K562 (cell line): ENCODE results near the gene CEP350. TPM values are rescaled to one million over a fixed set of nuclear protein-coding genes. Genes with fewer than 3 reads are reported as not detected.

Experiments
- ARHGAP35 ChIP-seq: fragments of 450-650 bp; IDR thresholded peaks from 2 replicates; pipeline ENCODE4 v1.6.1; 2018; ENCODE audit not compliant: partially characterized antibody
- ARID2 ChIP-seq: fragments of 450-650 bp; IDR thresholded peaks from 2 replicates; pipeline ENCODE4 v1.6.1; 2017; ENCODE audit warnings: antibody characterized with exemption, mild to moderate bottlenecking
- FUS ChIP-seq: fragments of 200-400 bp; formaldehyde crosslinking; optimal IDR thresholded peaks from 2 replicates; pipeline ENCODE3; 2017; ENCODE audit warnings: low read depth, low read length
- KDM2B ChIP-seq: fragments of 250-450 bp; sonication (Bioruptor Pico); IDR thresholded peaks from 2 replicates; pipeline ENCODE4 v1.8.0; 2021; ENCODE audit warnings: mild to moderate bottlenecking, moderate library complexity
- KLF6 ChIP-seq: fragments of 250-450 bp; sonication (Bioruptor Pico); IDR thresholded peaks from 2 replicates; pipeline ENCODE4 v1.4.0; 2020; ENCODE audit warnings: mild to moderate bottlenecking, moderate library complexity, borderline replicate concordance
- MCM5 ChIP-seq: fragments of 450-650 bp; IDR thresholded peaks from 2 replicates; pipeline ENCODE4 v1.6.1; 2016; ENCODE audit warnings: low read depth
- NEUROD1 ChIP-seq: fragments of 150-350 bp; IDR thresholded peaks from 2 replicates; pipeline ENCODE4 v1.6.1; 2014; ENCODE audit warnings: borderline replicate concordance, low read length, low read depth; ENCODE audit not compliant: partially characterized antibody
- NFRKB ChIP-seq: fragments of 450-650 bp; IDR thresholded peaks from 2 replicates; pipeline ENCODE4 v1.6.1; 2016; ENCODE audit warnings: low read depth
- NRF1 ChIP-seq, 2 experiments: fragments of 450-650 bp; IDR thresholded peaks in 1 of 2; conservative IDR thresholded peaks in 1 of 2; 2 replicates each; pipeline ENCODE4 v1.6.1; 2014; ENCODE audit warnings: mild to moderate bottlenecking in 2 of 2
- PCBP2 ChIP-seq: fragments of 200-400 bp; formaldehyde crosslinking; IDR thresholded peaks from 2 replicates; pipeline ENCODE4 v1.6.1; 2018; ENCODE audit warnings: low read length, low read depth, mild to moderate bottlenecking, moderate library complexity; ENCODE audit not compliant: poor library complexity, severe bottlenecking
- POU5F1 ChIP-seq: fragments of 150-350 bp; IDR thresholded peaks from 2 replicates; pipeline ENCODE4 v1.6.1; 2014; ENCODE audit warnings: borderline replicate concordance, low read length, low read depth, mild to moderate bottlenecking; ENCODE audit not compliant: partially characterized antibody
- PTRF ChIP-seq: fragments of 450-650 bp; IDR thresholded peaks from 2 replicates; pipeline ENCODE4 v1.6.1; 2016; ENCODE audit warnings: mild to moderate bottlenecking, missing genetic modification characterization, missing compliant biosample characterization
- RCOR1 ChIP-seq, 2 experiments: IDR thresholded peaks; 2 replicates each; pipeline ENCODE4 v1.6.1; 2012; ENCODE audit warnings: low read depth in 2 of 2, low read length in 2 of 2, borderline replicate concordance in 1 of 2, improper control_type of control experiment in 1 of 2
- TEAD1 ChIP-seq, 2 experiments: fragments of 450-650 bp in 1 of 2; sonication (generic) in 1 of 2; formaldehyde crosslinking; IDR thresholded peaks; 2 replicates each; pipeline versions ENCODE4 v1.4.0 to v1.8.0; 2020 to 2022; ENCODE audit warnings: mild to moderate bottlenecking in 2 of 2, missing genetic modification reagents in 1 of 2
- ZBED1 ChIP-seq: IDR thresholded peaks from 2 replicates; pipeline ENCODE4 v1.6.1; 2014
- ZNF347 ChIP-seq: fragments of 450-650 bp; formaldehyde crosslinking; IDR thresholded peaks from 2 replicates; pipeline ENCODE4 v1.4.0; 2020; ENCODE audit warnings: low read depth, mild to moderate bottlenecking, moderate library complexity
- ZNF778 ChIP-seq: fragments of 450-650 bp; formaldehyde crosslinking; IDR thresholded peaks from 2 replicates; pipeline ENCODE4 v1.4.0; 2020; ENCODE audit warnings: mild to moderate bottlenecking, moderate library complexity
- ZSCAN32 ChIP-seq: fragments of 450-650 bp; formaldehyde crosslinking; IDR thresholded peaks from 2 replicates; pipeline ENCODE4 v1.4.0; 2020; ENCODE audit warnings: mild to moderate bottlenecking, moderate library complexity
- polyA plus RNA-seq, 8 experiments: library from polyadenylated mRNA; depleted of rRNA in 4 of 8; stranded (reverse) in 5 of 8; unstranded in 3 of 8; fragments of >200 nt; fragmentation: Nextera tagmentation in 2 of 8; fragmentation: Illumina TruSeq in 1 of 8; extraction: Ambion mirVana in 2 of 8; extraction: Trizol in 1 of 8; gene quantifications; 2 replicates each; pipeline versions ENCODE4 v1.2.1 to v1.2.3, GENCODE V29; 2011 to 2014; ENCODE audit warnings: inconsistent platforms in 1 of 8, missing spikeins in 1 of 8
- total RNA-seq, 7 experiments: library from RNA; depleted of rRNA in 6 of 7; stranded (reverse); fragments of >200 nt in 6 of 7; fragmentation: Illumina TruSeq in 2 of 7; extraction: Trizol in 2 of 7; gene quantifications; 2 replicates each; pipeline versions ENCODE4 v1.2.1 to v1.2.3, GENCODE V29; 2011 to 2021; ENCODE audit warnings: low replicate concordance in 1 of 7
- TF ChIP-seq, protein P1 (sequence below): fragments of 450-650 bp; formaldehyde crosslinking; IDR thresholded peaks from 2 replicates; pipeline ENCODE4 v1.4.0; 2020; ENCODE audit warnings: mild to moderate bottlenecking, moderate library complexity
- TF ChIP-seq, protein P2 (sequence below): fragments of 450-650 bp; formaldehyde crosslinking; IDR thresholded peaks from 2 replicates; pipeline ENCODE4 v1.4.0; 2020; ENCODE audit warnings: mild to moderate bottlenecking, moderate library complexity
- TF ChIP-seq, protein P3 (sequence below): fragments of 450-650 bp; formaldehyde crosslinking; IDR thresholded peaks from 2 replicates; pipeline ENCODE4 v1.4.0; 2020; ENCODE audit warnings: mild to moderate bottlenecking, mixed read lengths
- TF ChIP-seq, protein P4 (sequence below): fragments of 250-450 bp; sonication (Bioruptor Pico); IDR thresholded peaks from 2 replicates; pipeline ENCODE4 v1.5.0; 2021

CEP350 gene
- total and polyA plus RNA-seq, 9 of the 15 experiments (the other 6 are each of a cell fraction or from before 2014, with no cell fraction given): 8.3 to 64.3 (median 28.0) TPM

DNA sequence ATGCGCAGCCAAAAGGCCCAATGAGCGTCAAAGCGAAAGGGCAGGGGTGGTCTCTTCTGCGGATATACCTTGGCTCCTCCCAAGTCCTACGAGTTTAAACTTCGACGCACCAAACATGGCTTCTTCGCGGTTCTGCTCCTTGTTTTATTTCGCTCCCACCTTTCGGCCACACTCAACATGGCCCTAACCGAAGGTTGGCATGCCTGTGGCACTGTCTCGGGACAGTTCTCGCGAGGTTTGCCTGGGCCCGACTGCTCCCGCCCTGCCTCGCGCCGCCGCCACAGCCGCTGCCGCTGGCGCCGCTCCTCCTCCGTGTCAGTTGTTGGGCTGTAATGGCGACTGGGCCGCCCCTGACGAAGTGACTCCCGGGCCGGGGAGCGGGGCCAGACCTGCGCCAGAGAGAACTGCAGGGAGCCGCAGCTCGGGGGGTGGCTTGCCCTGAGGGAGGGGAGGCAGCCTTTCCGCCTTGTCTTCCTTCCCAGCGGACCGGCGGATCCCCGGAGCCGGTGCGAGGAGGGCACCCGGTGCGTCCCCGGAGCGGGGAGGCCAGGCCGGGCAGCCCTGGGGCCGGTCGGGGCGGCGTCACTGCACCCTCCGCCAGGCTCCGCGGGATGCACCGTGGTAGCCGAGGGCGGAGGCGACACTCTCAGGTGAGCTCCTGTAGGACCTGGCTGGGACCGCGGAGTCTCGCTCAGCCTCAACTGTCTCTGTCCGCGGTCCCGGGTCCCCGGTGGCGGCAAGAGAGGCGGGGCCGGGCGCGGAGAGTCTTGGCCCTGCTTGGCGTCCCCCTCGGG lies at the start of gene CEP350 (continued):
- no peak for TF ChIP-seq ZNF778
- TF ChIP-seq MCM5: no peak
- peak; percentile 86 to 89 for TF ChIP-seq NRF1 (conservative IDR thresholded peaks at IDR 0.05 in 1 of 2, IDR thresholded peaks at IDR 0.05 in 1 of 2)
- no peak for TF ChIP-seq PCBP2
- TF ChIP-seq POU5F1: no peak
- TF ChIP-seq, protein P1, sequence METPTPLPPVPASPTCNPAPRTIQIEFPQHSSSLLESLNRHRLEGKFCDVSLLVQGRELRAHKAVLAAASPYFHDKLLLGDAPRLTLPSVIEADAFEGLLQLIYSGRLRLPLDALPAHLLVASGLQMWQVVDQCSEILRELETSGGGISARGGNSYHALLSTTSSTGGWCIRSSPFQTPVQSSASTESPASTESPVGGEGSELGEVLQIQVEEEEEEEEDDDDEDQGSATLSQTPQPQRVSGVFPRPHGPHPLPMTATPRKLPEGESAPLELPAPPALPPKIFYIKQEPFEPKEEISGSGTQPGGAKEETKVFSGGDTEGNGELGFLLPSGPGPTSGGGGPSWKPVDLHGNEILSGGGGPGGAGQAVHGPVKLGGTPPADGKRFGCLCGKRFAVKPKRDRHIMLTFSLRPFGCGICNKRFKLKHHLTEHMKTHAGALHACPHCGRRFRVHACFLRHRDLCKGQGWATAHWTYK (CRISPR knock-in tag): peak; percentile 51; the same call in 1 of the 2 replicates
- peak; percentile 50 to 77; a peak in 3 of 4 replicates for TF ChIP-seq TEAD1 (CRISPR knock-in tag; IDR thresholded peaks at IDR 0.05)
- peak; percentile 96 for TF ChIP-seq ARHGAP35
- TF ChIP-seq KDM2B (CRISPR knock-in tag): 0 out of 2 replicates have a peak, but pooled peaks have one; percentile 56
- TF ChIP-seq ZNF347 (CRISPR knock-in tag): 0 out of 2 replicates have a peak, but pooled peaks have one; percentile 20
- TF ChIP-seq ZSCAN32: peak; percentile 29; the same call in 1 of the 2 replicates
- no peak; the same call in 1 of the 2 replicates for TF ChIP-seq ARID2
- no peak for TF ChIP-seq PTRF (tag)
- peak; percentile 80 for TF ChIP-seq NEUROD1
- TF ChIP-seq, protein P2, sequence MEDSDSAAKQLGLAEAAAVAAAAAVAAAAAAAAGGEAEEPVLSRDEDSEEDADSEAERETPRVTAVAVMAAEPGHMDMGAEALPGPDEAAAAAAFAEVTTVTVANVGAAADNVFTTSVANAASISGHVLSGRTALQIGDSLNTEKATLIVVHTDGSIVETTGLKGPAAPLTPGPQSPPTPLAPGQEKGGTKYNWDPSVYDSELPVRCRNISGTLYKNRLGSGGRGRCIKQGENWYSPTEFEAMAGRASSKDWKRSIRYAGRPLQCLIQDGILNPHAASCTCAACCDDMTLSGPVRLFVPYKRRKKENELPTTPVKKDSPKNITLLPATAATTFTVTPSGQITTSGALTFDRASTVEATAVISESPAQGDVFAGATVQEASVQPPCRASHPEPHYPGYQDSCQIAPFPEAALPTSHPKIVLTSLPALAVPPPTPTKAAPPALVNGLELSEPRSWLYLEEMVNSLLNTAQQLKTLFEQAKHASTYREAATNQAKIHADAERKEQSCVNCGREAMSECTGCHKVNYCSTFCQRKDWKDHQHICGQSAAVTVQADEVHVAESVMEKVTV (CRISPR knock-in tag): no peak
- TF ChIP-seq FUS: no peak
- TF ChIP-seq NFRKB: peak; percentile 81
- no peak for TF ChIP-seq KLF6 (CRISPR knock-in tag)
- TF ChIP-seq, protein P3, sequence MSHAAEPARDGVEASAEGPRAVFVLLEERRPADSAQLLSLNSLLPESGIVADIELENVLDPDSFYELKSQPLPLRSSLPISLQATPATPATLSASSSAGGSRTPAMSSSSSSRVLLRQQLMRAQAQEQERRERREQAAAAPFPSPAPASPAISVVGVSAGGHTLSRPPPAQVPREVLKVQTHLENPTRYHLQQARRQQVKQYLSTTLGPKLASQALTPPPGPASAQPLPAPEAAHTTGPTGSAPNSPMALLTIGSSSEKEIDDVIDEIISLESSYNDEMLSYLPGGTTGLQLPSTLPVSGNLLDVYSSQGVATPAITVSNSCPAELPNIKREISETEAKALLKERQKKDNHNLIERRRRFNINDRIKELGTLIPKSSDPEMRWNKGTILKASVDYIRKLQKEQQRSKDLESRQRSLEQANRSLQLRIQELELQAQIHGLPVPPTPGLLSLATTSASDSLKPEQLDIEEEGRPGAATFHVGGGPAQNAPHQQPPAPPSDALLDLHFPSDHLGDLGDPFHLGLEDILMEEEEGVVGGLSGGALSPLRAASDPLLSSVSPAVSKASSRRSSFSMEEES (CRISPR knock-in tag): no peak
- no peak for TF ChIP-seq ZBED1
- TF ChIP-seq, protein P4, sequence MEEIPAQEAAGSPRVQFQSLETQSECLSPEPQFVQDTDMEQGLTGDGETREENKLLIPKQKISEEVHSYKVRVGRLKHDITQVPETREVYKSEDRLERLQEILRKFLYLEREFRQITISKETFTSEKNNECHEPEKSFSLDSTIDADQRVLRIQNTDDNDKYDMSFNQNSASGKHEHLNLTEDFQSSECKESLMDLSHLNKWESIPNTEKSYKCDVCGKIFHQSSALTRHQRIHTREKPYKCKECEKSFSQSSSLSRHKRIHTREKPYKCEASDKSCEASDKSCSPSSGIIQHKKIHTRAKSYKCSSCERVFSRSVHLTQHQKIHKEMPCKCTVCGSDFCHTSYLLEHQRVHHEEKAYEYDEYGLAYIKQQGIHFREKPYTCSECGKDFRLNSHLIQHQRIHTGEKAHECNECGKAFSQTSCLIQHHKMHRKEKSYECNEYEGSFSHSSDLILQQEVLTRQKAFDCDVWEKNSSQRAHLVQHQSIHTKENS (CRISPR knock-in tag): no peak
- peak in 1 of 2 experiments; percentile 31; a peak in 1 of 4 replicates for TF ChIP-seq RCOR1 (IDR thresholded peaks at IDR 0.05; ENCODE audit: borderline replicate concordance in 1 of 2, low read depth in 2 of 2, low read length in 2 of 2)
